Endometrium (tissue), 2 donors: ENCODE measurements around the gene BRSK1.

Experiments
- FAIRE-seq: peaks from 2 replicates; lab custom pipeline; 2012; peaks lifted over from hg19 to GRCh38; lab: Jason Lieb, UNC
- donor health status: control.
- donor health status: control.

Gene BRSK1

DNA sequence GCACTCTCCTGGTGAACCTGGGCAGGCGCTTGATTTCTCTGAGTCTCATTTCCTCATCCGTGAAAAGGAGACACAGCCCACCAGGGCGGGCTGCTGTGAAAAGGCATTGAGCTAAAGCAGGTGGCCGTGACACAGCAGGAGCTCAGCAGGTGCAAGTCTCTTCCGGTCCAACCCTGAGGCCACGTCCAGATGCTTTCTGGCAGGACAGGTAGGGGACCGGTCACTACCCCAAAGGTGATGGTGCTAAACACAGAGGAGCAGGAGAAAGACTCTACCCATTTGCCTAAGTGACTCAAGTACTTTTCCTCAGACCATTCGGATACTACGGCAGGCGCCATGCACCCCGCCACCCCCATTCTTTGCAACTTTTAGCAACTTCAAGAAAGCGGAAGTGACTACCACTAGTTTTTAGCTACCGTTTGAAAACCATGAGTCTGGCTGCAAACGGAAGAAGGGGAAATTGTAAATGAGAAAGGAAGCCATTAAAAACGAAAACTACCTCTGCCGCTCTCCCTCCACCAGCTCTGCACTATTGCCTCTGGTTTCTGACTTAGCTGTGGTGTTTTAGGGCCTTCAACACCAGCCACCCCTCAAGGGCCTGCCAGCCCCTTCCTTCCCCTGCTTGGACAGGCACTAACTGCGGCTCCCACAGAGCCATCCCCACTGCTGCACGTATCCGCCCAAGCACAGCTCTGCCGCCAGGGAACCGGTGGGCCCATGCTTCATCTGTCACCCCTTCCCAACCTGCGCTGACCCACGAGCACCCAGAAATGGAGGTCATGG, 29.8 kb upstream of the BRSK1 start:
- FAIRE-seq = no peak

DNA sequence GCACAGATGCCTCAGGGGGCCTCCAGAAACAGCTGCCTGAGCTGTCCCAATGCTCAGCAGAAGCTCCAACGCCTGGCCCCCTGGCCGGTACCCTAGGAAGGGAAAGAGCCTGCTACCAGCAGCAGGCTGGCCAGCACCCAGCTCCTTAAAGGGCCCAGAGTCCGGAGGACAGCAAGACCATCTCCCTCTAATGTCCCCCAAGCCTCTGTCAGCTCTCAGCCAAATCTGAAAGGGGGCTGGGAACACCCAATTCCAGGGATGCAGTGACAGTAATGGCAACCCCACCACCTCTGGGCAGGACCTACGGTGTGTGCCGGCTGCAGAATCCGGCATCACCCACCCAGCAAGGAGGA, 29.2 kb upstream of the BRSK1 start:
- FAIRE-seq = no peak

DNA sequence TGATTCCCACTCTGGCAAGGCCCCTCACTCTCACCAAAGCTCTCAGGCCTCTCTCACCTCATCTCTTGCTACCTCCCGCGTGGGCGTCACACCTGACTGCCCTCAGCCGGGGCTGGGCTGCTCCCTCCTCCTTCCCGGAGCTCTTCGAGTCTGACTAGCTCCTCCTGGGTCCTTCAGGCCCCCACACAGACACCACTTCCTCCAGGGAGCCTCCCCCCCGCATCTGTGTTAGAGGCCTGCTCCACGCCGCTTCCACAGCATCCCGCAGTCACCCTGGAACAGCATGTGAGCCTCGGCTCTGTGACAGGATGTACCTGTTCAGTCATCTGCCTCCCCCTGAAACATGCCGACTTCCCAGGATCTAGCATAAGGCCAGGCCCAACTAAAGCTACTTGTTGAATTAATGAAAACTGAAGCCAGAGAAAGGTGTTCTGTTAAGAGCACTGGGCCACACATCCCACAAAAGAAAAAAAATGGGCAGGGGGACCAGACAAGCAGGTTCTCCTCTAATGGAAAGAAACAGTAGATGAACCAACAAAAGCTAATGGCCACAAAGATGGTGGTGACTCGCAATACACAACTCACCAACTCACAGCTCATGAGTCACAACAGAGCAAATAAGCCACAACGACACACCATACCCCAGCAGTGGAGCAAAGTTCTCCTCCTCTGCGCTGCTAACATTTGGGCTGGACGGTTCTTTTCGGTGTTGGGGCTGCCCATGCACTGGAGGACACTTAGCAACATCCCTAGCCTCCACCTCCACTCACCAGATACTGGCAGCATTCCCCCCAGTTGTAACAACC, 28.0 kb upstream of the BRSK1 start:
- no peak for FAIRE-seq

DNA sequence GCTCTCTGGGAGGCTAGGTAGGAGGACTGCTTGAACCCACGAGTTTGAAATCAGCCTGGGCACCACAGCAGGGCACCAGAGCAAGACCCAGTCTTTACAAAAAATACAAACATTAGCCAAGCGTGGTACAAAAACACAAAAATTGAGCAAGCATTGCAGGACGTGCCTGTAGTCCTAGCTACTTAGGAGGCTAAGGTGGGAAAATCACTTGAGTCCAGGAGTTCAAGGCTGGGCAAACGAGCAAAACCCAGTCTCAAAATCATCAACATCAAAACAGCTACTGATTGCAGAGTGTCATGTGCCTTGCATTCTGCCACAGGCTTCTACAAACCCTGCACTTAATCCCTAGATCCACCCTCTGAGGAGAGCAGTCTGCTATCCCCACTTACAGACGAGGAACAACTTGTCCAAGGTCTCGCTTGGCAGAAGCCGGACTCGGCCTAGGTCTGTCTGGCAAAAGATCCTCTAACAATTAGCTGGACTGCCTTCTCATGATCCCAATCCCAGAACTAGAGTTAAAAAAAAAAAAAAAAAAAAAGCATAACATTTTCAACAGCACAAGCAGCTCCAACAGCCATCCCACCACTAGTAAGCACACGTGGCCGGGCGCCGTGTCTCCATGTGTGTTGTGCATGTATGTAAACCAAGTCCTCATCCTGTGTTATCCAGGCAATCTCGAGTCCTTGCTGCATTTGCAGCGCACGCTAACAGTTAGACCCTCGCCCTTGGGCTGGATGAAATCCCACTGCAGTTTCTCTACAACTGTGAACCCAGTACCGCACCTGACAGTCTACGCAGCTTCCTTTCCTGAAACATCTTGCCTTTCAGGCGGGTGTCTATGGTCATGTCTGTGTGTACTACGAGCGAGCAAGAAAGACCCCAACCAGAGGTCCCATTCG, 27.0 kb upstream of the BRSK1 start:
- no peak for FAIRE-seq

DNA sequence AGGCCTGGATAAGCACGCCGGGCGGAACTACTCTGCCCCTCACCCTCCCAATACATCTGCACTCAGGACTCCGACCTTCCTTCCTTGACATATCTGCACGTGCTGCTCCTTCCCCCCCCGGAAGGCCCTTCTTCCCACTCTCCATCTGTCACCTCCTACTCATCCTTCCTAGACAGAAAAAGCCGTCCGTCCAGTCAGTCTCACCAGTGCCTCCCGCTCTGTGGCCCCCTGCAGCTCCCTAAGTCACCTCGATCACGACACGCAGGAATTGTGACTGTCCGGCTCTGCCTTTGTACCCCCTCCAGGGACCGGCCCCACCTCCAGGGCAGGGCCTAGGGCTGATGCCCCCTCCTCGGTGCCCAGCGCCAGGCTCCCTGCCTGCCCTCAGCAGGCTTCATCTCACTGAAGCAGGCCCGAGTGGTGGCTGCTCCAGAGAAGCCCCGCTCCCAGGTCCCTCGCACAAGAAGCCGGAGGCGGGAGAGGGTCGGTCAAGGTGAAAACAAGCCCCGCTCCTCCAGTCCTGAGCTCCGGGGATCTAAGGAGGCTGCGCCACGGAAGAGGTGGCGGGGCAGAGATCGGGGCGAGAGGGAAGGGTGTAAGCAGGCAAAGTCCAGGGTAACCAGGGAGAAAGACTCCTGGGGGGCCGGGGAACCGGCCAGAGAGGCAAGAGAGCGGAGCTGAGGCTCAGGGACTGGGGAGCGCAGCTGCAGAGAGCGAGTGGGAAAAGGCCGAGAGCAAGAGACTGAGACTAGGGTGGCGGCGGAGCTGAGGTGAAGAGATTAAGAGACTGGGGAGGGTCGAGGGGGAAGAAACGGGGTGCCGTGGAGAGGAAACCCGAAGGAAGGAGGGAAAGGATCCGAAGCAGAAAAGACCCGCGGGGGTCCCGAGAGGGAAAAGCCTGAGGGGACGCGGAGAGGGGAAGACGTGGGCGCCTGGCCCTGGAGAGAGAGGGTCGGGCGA, 26.1 kb upstream of the BRSK1 start:
- no peak for FAIRE-seq

DNA sequence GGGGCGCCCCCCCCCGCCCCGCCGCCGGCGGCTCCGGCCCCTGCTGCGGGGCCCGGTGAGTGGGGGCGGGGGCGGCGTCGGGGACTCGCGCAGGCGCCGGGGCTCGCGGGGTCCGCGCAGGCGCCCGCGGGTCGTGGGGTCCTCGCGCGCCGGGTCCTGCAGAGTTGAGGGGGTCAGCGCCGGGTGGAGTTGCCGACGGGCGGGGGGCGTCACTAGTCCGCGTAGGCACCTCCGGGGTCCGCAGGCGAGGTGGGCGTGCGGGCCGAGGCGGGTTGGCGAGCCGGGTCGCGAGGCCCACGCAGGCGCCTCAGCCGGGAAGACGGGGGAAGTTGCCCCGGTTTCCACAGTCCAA, 25.3 kb upstream of the BRSK1 start:
- no peak for FAIRE-seq

DNA sequence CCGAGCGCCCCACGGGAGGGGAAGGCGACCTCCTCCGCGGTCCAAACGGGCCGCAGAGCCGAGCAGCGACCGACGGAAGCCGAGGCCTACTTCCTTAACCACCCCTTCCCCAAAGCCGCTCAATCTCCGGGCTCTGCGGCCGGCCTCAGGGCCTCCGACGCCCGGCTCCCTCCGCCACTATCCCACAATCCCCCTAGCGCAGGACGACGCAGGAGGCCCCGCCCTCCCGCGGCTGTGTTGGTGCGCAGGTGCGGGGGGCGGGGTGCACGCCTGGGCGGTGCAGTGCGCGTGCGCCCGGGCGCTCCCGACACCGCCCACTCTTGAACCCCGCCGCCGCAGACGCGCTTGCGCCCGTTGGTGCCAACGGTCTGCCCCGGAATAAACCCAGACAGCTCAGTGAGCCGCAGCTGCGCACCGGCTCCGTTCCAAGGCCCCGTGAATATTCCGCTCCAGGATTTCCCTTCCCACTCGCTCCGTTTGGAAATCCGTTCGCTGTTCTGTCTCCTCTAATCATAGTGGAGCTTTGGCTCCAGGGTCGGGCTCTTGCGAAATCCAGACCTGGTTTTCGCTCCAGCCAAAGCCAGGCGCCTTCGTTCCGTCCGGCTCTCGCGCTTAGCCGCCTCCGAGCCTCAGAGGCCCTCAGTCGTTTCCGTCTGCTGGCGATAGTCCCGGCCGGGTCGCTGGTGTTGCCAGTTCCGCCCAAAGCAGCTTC, 24.8 kb upstream of the BRSK1 start, which contains the start of gene PPP6R1:
TSS of gene PPP6R1 (minus strand) at position 190 of the 712 bp plus-strand sequence. CDS start 11,914 bp downstream, outside the sequence.
- peak; percentile 92 for FAIRE-seq

DNA sequence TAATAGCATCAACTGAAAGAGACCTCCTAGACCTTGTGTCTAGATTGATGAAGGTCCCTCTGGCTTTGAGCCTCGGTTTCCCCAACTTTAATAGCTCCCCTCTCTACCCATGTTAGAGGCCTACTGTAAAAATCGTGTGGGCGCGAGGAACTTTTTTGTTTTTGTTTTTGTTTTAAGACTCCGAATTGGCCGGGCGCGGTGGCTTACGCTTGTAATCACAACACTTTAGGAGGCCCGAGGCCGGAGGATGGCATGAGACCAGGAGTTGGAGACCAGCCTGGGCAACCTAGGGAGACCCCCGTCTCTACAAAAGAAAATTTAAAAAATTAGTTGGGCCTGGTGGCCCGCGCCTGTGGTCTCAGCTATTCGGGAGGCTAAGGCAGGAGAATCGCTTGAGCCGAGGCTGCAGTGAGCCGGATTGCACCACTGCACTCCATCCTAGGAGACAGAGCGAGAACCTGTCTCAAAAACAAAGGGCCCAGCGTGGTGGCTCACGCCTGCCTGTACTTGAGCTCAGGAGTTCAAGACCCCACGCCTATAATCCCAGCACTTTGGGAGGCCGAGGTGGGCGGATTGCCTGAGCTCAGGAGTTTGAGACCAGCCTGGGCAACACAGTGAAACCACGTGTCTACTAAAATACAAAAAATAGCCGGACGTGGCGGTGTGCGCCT, 24.1 kb upstream of the BRSK1 start:
- FAIRE-seq = no peak

DNA sequence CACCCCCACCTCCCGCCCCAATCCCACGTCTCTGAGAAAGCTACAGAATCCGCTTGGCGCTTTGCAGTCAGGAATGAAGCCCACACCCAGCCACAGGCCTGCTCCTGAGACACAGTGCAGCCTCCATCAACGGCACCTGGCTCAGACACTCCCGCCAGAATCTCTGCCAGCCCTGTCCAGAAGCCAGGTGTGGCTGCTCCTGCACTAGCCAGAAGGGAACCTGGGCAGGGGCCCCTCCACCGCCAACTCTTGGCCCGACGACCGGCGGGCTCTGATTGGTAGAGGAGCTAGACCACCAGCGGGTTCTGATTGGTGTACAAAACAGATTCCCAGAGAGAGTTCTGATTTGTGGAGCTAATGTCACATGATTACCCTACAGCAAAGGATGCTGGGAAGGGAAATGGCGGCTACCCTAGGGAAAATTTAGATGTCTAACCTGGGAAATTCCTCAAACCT, 22.1 kb upstream of the BRSK1 start:
- FAIRE-seq = no peak

DNA sequence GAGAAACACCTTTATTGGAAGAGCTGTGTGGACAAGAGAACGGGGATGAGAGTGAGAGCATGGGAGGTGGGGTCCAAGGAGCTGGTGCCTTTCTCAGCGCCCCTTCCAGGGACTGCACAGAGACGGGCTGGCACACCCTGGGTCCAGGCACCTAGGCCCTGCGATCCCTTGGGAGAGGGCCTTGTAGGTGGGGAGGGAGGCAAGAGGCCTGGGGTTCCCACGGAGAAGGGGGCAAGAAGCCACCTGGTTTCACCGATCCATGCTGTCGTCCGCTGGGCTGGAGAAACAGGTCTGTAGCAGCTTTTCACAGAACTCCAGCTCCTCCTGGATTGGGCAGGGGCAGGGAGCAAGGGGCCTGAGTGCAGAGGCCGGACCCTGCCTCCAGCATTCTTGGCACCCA, 21.4 kb upstream of the BRSK1 start:
- no peak for FAIRE-seq

DNA sequence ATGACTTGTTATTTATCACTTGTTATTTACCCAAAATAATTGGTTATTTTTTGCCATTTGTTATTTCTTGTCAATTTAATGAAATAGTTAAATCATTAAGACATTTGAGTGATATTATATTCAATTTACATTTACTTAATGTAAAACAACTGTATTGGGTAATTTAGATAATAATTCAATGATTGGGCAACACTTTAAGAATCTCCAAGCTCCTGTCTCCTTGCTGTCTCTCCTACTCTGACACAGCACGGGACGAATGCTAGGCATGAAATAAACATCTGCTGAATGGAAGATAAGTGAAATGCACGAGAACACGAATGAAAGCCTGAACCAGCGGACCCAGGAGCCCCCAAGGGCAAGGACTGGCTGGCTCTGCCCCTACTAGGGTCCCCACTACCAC, 19.3 kb upstream of the BRSK1 start:
- no peak for FAIRE-seq

DNA sequence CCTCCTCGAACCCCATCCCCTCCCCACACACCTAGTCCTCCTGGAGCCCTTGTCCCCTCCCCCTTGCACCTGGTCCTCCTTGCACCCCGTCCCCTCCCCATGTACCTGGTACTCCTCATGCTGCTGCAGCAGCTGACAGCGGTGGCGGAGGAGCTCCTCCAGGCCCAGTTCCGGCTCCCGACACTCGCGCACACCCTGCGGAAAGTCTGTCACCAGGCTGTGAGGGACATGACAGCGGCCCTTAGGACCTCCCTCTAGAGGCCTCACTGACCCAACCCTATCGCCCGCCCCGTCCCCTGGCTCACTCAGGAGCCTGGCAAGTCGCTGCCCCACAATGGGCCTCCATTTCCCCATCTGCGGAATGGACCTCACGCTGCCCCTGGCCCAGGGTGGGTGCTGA, 18.6 kb upstream of the BRSK1 start:
- no peak for FAIRE-seq

DNA sequence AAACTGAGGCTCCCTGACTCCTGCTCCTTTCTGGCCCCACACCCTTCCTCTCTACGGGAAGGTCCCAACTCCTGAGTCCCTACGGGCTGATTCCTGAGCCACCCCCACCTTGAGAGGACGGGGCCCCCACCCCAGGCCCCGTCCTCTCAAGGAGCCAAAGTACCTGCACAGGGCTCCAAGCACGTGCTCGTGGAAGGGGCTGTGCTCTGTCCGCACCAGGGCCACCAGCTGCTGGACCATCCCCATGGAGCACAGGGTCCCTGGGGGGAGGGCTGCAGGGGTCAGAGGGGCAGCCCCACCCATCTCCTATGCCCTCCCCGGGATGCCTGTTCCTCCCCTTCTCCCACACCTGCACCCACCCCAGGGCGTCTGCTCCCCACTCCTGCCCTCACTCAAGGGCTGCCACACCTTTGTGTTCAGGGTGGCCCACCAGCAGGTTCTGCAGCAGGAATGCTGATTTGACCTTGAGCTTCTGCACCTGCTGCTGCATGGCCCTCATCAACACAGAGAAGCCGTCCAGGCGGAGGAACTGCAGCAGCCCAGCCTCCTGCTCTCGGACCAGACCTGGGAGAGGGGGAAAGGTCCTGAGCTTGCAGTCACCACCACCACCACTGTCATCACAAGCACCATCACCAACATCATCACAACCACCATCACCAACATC, 17.9 kb upstream of the BRSK1 start:
- no peak for FAIRE-seq

DNA sequence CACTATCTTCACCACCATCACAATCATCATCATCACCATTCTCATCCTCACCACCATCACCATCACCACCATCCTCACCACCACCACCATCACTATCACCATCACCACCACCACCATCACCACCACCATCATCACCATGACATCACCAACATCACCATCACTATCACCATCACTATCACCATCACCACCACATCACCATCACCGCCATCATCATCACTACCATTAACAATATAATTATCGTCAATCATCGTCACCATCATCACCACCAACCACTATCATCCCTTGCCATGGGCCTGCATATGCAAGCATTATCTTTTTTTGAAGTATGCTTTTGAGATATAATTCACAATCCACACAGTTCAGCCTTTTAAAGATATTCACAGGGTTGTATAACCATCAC, 17.4 kb upstream of the BRSK1 start:
- FAIRE-seq = no peak

DNA sequence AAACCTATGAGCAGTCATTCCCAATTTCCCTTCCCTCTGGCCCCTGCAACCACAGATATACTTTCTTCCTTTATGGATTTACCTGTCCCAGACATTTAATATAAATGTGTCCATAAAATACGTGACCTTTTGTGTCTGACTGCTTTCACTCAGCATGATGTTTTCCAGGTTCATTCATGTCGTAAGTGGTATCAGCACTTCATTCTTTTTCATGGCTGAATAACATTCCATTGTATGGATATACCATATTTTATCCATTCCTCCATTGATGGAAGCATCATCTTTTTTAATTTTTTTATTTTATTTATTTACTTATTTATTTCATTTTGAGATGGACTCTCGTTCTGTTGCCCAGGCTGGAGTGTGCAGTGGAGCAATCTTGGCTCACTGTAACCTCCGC, 17.0 kb upstream of the BRSK1 start:
- no peak for FAIRE-seq

DNA sequence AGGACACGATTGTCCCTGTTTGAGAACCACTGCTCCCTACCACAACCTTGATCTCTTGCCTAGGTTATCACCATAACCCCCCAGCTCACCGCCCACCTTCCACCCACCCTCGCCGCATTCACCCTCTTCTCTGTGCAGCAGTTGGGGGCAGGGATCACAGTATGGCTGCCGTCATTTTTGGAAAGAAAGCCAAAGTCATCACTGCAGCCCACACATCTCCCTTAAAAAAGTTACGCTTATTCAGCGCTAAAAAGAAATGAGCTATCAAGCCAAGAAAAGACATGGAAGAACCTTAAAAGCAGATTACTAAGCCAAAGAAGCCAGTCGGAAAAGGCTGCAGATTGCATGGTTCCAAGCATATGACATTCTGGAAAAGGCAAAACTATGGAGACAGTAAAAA, 14.5 kb upstream of the BRSK1 start:
- FAIRE-seq = no peak

DNA sequence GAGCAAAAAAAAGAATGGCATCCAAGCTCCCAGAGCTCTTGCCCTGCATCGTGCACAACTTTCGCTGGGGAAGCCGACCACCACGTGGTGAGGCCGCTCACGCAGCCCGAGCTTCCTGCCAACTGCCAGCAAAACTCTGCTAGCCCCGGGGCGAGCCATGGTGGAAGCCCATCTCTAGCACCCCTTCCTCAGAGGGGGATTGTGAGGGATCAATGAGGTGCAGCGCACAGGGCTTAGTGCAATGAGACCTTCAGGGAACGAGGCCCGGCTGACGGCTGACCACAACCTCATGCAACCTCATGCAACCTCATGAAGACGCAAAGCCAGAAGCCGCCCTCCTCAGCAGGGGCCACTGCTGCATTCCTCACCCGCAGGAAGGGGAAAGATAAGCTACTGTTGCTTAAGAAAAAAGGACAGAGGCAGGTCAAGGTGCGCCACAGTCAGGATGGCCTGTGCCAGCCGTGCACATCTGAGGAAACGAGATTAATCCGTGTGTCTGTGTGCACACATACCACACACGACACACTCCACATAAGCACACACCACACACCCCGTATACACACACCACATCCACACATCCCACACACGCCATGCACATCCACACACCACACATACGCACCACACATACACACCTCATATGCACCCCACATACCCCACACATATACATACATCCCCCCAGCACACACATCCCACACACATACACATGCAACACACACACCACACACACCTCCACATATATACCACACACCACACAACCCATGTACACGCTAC, 13.4 kb upstream of the BRSK1 start:
- FAIRE-seq = no peak

DNA sequence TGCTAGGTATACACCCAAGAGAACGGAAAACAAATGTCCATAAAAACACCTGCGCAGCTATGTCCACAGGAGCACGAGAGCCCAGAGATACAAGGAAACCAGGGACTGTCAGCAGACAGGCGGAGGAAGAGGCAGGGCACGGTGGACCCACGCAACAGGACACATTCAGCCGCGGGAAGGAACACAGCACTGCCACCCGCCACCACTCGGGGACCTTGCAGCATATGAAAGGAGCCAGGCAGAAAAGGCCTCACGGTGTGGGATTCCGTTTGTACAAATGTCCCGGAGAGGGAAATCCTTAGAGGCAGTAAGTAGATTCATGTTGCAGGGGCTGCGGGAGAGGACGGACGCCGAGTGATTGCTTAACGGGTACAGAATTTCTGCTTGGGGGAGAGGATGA, 11.7 kb upstream of the BRSK1 start:
- no peak for FAIRE-seq
